Mammary microvascular endothelial cell (primary cell): ENCODE data around the gene DYSF. TPM values are rescaled to one million over a fixed set of nuclear protein-coding genes. Genes with fewer than 3 reads are reported as not detected.

Source experiments
- total RNA-seq: library from RNA; depleted of rRNA; stranded (reverse); fragments of >200 nt; gene quantifications from 2 replicates; pipeline ENCODE4 v1.2.3, GENCODE V29; 2015

Gene DYSF
- total RNA-seq: 212 and 225 TPM in 2 replicates

GRCh38 chr2:71453404-71454220 lies at the start of gene DYSF:
Gene DYSF (plus strand): TSS chr2:71453561.

Other genes starting within 250 kb of the DYSF start
- 0.27 and 0.49 TPM in 2 replicates for gene PAIP2B, start 226.5 kb upstream of the DYSF start, total RNA-seq
- gene ZNF638, start 121.8 kb upstream of the DYSF start, total RNA-seq: 66.9 and 80.1 TPM in 2 replicates